GM10248 (cell line): ENCODE measurements around the gene JADE1.

Source experiments
- CTCF ChIA-PET: fragments of 300-600 bp; sonication (Branson Sonifier 250); formaldehyde crosslinking; extraction: SDS; loops from one replicate; lab custom pipeline; 2021; ENCODE audit warnings: antibody characterized with exemption; lab: Yijun Ruan, JAX
- POLR2A ChIA-PET: fragments of 350-650 bp; sonication (Branson Sonifier 250); formaldehyde crosslinking; extraction: SDS; loops from one replicate; lab custom pipeline; 2020; ENCODE audit warnings: antibody characterized with exemption; lab: Yijun Ruan, JAX
- DNase-seq: peaks from one replicate; pipeline ENCODE4 v3.0.0; 2012; ENCODE audit errors: extremely low spot score
- CTCF ChIP-seq: IDR thresholded peaks from 2 replicates; pipeline ENCODE4 v1.5.1; 2012; ENCODE audit warnings: mild to moderate bottlenecking, low read depth; ENCODE audit errors: extremely low read depth, missing control alignments, control extremely low read depth

JADE1 gene

DNA sequence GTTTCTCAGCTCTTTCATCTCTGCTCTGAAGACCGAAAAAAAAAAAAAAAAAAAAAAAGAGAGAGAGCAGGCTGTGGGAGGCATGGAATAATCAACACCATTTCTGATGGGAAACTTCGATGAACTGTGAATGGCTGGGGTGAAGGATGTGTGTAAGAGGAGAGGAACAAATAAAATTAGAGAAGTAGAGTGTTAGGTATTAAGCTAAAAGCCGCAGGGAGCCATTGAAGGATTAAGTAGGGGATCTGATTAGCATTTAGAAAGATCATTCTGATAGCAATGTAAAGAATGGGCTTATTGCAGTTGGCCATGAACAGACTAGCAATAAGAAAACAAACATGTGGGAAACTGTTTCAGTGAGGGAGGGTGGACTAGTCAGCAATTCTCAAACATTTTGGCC is 33.6 kb upstream of the JADE1 start:
- CTCF ChIA-PET = interaction anchor here (1.0 to 1.9 kb wide), 4 partner anchors 10 to 201 kb away, joined by 3 to 7 read pairs (median 3); no protein-coding TSS in a partner anchor
- POLR2A ChIA-PET = no interaction called here
- DNase-seq = no peak
- TF ChIP-seq CTCF = no peak

- TF ChIP-seq CTCF = no peak
- CTCF ChIA-PET = interaction anchor here (1.0 to 1.9 kb wide), 5 partner anchors 9 to 202 kb away, joined by 3 to 7 read pairs (median 3); partner anchors contain the start of gene JADE1
- POLR2A ChIA-PET = no interaction called here
- DNase-seq = no peak
These were observed 32.7 kb upstream of the JADE1 start for GRCh38 chr4:128776794-128777216.

GRCh38 chr4:128780688-128781087 is 28.8 kb upstream of the JADE1 start:
- no peak for DNase-seq
- ChIA-PET CTCF (no interaction called here), POLR2A (no interaction called here)
- no peak for TF ChIP-seq CTCF

- ChIA-PET POLR2A (no interaction called here), CTCF (interaction anchor here (0.8 to 2.5 kb wide), 4 partner anchors 8 to 859 kb away, joined by 3 to 12 read pairs (median 4); no protein-coding TSS in a partner anchor)
- TF ChIP-seq CTCF = peak; percentile 46
- DNase-seq = peak; percentile 35
These were observed 27.3 kb upstream of the JADE1 start for GRCh38 chr4:128782076-128782715.

- POLR2A ChIA-PET = no interaction called here
- no peak for TF ChIP-seq CTCF
- CTCF ChIA-PET = interaction anchor here (0.8 to 2.5 kb wide), 6 partner anchors 8 to 858 kb away, joined by 3 to 12 read pairs (median 4); no protein-coding TSS in a partner anchor
- no peak for DNase-seq
These were observed 26.5 kb upstream of the JADE1 start for GRCh38 chr4:128782875-128783614.

DNA sequence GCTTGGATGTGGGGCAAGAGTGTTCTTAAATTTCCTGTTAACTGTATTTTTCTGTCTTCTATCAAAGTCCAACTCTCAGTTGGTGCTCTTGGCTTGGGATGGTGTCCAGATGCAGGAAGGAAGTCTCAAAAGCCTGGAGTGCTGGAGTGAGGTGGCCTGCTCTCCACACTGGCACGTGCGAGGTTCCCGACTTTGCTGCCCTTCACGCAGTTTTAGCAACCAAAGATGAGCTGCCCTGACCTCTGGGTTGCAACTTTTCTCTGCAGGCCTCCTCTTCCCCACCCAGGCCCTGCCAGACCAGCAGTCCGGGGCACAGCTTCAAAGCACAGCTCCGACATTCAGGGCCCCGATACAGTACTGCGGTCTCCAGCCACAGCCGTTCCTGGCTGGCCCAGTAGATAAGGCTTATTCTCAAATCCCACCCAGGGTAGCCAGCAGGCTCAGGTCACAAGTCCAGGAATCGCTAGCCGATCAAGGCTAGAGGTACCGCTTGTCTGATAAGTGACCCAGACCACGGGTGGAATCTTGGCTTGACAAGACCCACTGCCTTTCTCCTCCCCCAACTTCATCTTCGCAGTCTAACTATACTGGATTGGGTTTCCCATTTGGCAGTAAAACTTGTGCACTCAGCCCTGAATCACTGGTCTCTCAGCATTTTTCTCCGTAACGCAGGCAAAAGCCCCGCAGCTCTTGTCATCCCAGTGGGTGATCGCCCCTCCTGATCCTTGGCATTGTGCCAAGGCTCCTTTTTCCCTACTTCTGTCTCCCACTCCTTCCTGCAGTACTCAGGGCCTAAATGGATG is 21.8 kb upstream of the JADE1 start:
- CTCF ChIA-PET = no interaction called here
- POLR2A ChIA-PET = no interaction called here
- TF ChIP-seq CTCF = no peak
- DNase-seq = no peak
